Sciatic nerve (tissue), 2 donors: ENCODE measurements around the gene LSS. TPM values are rescaled to one million over a fixed set of nuclear protein-coding genes. Genes with fewer than 3 reads are reported as not detected.
A peak's percentile ranks its signal among the peaks of the same experiment; 100 is the strongest.
"Not testable (repeated sequence)": the region's sequence is repeated elsewhere in the genome, so short reads cannot be mapped to it uniquely, and the experiment has no call there.

ENCODE experiments used
- ATAC-seq: fragments of 200-7000 bp; cut with Tn5 transposase; one replicate; pipeline ENCODE4 v1.9.1; 2020; ENCODE audit warnings: mild to moderate bottlenecking, moderate library complexity
- DNase-seq: peaks from one replicate; pipeline ENCODE4 v3.0.0-alpha.2; 2020; ENCODE audit warnings: low spot score
- intact Hi-C: fragments of 100-400 bp; cut with DNase I; formaldehyde crosslinking; loops from one replicate; pipeline ENCODE4 v1.14.2; 2022
- total RNA-seq: library from RNA; stranded (reverse); fragmentation: NEBNext Ultra II Directional; extraction: Animal tissue kit (Norgen Biotek cat#: 25700); gene quantifications from one replicate; pipeline ENCODE4 v1.2.1, GENCODE V29; 2021
- donor health status: DM: no; HTN: no; CAD: no.
- donor health status: DM: no; HTN: no; CAD: no.

Gene LSS
- total RNA-seq, 1 donor from 2014 or later, result 111 TPM

DNA sequence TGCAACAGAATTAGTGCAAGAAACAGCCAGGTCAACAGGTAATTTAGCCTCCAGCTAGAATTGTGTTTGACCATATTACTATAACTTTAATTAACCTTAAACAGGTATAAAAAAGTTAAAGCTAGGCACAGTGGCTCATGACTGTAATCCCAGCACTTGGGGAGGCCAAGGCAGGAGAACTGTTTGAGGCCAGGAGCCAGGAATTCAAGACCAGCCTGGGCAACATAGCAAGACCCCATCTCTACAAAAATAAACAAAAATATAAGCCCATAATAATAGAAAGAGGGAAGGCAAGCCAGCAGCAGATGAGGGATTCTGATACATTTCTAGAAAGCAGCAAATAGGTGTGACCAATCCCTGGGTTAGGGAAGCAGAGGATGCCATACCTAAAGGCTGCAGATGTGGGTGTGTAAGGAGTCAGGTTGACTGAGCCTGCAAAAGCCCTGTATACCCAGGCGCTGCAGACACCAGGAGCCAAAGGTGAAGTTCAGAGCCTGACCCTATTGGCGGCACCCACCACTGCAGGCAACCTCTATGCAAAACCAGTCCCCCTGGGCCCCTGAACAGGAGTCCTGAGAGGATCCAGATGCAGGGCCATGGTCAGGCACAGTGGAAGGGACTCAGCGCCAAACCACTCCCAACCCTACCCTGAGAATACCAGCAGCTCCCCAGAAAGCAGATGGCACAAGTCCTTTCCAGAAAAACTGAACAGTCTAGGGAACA is 19.3 kb upstream of the LSS start:
- intact Hi-C loops, result no loop called here
- no peak for ATAC-seq
- no peak for DNase-seq

GRCh38 chr21:46246345-46246744 is 17.8 kb upstream of the LSS start:
- DNase-seq (no peak), ATAC-seq (no peak)
- intact Hi-C loops, result no loop called here

- ATAC-seq, result no peak
- DNase-seq, result no peak
- intact Hi-C loops, result no loop called here
Observed at GRCh38 chr21:46245213-46245915, 16.8 kb upstream of the LSS start.

DNA sequence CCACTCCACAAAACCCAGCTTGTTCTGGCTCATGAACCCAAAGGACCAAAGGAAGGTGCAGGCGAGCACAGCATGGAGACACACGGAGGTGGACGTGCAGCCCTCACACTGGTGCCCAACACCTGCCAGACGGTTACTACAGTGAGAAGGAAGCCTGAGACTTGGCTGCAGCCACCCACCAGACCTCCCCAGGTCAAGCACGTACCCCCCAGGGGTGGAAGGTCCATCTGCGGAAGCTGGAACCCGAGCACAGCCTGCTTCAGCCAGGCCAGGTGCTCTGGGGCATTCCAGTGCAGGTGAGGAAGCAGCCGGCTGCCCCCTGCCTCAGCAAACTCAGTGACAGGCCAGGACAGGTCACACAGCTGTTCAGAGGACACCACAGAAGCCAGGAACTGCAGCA is 16.0 kb upstream of the LSS start:
- ATAC-seq, result no peak
- DNase-seq, result no peak
- intact Hi-C loops, result no loop called here

DNA sequence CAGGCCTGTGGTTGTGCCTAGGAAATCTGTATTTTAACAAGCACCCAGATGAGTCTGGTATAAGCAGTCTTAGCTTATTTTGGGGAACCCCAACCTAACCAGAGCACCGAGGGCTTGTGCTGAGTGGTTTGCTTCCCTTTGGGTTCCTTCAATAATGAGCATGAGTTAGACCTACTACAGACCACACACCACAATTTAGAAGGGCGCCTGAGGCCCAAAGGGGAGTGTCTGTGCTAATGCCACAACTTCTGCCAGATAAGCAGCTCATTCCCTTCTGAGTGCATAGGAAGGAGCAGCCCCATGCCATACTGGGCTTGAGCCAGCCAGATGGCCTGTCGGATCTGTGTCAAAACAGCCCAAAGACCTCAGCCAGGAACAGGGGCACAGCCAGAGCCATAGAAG is 15.4 kb upstream of the LSS start:
- DNase-seq, result no peak
- no peak for ATAC-seq
- intact Hi-C loops, result no loop called here

GRCh38 chr21:46243325-46243724 is 14.8 kb upstream of the LSS start:
- ATAC-seq (no peak), DNase-seq (no peak)
- intact Hi-C loops, result no loop called here

DNA sequence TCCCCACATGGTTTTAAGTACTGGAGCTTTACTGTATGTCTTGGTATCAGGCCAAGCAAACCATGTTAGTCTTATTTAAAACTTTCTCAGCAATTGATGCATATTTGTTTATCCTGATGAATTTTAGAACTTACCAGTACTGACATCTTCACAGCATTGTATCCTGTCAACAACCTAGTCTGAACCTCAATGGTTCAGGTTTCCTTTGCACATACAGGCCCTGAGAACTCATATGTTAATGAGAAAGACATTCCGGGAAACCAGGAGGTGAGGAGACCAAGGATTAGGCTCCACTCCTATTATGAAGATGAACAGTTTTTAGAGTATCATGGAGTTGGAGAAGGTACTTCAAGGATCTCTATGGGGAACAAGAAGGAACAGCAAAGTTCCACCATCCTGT is 13.0 kb upstream of the LSS start:
- DNase-seq, ATAC-seq, intact Hi-C loops: not testable (repeated sequence)

- ATAC-seq, result no peak
- no peak for DNase-seq
- intact Hi-C loops, result no loop called here
Observed at GRCh38 chr21:46239817-46240325, 11.3 kb upstream of the LSS start.

- ATAC-seq (no peak), DNase-seq (no peak)
- intact Hi-C loops, result no loop called here
Observed at GRCh38 chr21:46237474-46237873, 8.9 kb upstream of the LSS start.

GRCh38 chr21:46234436-46234950 is 5.9 kb upstream of the LSS start:
- intact Hi-C loops, result no loop called here

GRCh38 chr21:46229923-46230260 is 1.3 kb upstream of the LSS start:
- DNase-seq (no peak), ATAC-seq (no peak)
- intact Hi-C loops, result no loop called here

More at GRCh38 chr21:46234436-46234950, 5.9 kb upstream of the LSS start:
- DNase-seq (no peak), ATAC-seq (no peak)

DNA sequence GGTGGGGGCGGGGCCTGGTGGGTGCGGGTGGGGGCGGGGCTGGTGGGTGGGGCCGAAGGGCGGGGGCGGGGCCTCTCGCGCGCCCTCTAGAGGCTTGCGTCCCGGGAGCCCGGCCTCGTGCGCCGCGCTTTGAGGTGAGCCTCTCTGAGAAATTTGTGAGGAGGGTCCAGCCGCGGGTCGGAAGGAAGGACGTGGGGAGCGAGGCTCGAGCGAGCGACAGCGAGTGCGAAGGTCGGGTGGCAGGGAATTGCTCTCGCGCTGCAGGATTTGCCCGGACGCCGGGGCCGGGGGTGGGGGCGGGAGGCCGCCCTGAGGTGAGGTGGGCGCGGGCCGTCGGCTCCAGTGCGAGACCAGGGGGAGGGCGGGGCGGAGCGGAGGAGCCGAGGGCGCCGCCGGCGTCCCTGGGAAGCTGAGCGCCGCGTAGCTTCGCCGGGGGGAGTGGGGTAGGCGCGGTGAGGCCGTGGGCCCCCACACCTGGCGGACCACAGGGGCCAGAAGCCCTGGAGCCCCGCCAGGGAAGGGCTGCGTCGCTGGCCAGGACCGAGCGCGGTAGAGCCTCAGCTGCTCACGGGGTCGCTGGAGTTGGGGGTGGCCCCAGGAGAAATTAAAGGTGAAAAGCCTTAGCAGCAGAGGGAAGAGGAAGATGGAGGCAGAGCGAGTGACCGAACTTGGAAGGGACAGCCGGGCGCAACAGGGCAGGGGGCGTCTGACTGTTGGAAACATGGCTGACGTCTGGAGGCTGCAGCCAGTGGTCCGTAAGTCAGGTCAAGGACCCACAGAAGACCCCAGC is 754 bp upstream of the LSS start:
- DNase-seq, result peak; percentile 78
- intact Hi-C loops, result no loop called here
- ATAC-seq, result peak; percentile 7

GRCh38 chr21:46227811-46228344 is 696 bp downstream of the LSS start:
- no peak for ATAC-seq
- DNase-seq, result no peak
- intact Hi-C loops, result no loop called here

DNA sequence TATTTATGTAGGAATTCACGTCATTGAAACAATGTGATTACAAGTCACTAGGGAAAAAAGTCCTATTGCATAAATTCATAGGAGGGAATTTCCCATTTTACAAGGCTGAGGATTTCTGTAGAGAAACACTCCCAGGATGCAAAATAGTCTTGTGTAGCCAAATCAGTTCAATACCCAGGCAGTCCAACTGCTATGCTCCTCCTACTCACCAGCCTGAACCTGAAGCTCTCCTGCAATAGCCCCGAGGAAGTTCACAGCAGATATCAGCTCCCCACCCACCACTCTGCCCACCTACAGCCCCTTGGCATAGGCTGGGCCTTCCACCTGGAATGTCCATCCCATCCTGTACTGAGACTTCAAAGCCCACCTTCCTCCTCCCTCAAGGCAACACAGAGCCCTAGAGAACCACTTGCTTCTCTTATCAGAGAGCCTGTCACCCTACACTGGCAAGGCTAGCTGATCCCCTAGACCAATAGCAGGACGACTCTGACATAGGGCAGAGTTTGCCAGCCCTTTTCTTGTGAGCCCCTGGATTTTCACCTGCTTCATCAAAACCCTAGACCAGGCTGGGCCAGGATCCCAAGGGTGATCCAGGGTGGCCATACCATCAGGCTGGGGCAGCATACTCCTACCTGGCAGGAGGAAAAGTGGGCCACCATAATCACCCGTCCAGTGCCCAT is 1.5 kb downstream of the LSS start:
- ATAC-seq (no peak), DNase-seq (no peak)
- intact Hi-C loops, result no loop called here

DNA sequence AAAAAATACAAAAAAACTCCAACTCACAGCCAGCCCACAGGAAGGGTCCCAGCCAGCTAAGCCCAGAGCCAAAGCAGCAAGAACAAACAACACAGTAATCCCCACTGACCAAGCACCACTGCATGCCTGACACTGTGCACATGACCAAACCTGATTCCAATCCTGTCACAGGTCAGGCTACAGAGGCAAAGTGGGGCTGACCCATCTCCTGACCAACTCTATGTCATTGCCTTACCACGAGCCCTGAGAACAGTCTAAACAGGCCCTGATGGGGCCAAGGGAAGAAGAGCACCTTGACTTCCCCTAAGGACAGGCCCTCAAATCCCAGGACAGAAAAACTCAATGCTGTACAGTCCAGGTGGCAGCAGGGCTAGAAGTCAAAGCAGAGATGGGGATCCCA is 2.4 kb downstream of the LSS start:
- no peak for DNase-seq
- peak; percentile 49 for ATAC-seq
- intact Hi-C loops, result no loop called here

DNA sequence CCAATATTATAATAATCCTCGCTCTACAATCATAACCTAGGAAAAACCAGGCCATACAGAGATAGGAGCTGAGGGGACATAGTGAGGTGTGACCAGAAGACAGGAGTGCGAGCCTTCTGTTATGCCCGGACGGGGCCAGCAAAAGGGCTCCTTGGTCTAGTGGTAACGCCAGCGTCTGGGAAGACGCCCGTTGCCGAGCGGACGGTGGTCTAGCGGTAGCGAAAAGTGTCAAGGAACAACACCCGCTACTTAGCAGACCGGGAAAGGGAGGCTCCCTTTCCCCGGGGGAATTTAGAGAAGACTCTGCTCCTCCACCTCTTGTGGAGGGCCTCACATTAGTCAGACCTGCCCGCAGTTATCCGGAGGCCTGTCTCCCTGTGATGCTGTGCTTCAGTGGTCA is 4.9 kb downstream of the LSS start:
- DNase-seq, intact Hi-C loops, ATAC-seq: not testable (repeated sequence)

DNA sequence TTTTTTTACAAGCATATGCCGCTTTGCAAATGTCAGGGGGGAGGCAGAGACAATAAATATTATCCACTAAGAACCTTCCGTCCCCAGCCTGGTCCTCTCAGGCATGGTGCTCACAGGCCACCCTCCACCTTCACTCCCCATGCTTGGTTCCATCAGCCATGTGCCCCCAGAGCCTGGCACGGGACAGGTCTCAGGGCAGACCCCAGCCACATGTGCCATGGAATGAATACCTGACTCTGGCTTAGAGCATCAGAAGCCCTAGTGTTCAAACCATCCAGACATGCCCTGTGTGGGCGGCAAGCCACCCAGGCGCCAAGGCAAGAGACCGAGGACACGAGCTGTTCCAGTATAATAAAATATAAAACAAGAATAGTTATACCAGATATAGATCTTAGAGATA is 5.4 kb downstream of the LSS start:
- no peak for DNase-seq
- ATAC-seq, result no peak
- intact Hi-C loops, result no loop called here

DNA sequence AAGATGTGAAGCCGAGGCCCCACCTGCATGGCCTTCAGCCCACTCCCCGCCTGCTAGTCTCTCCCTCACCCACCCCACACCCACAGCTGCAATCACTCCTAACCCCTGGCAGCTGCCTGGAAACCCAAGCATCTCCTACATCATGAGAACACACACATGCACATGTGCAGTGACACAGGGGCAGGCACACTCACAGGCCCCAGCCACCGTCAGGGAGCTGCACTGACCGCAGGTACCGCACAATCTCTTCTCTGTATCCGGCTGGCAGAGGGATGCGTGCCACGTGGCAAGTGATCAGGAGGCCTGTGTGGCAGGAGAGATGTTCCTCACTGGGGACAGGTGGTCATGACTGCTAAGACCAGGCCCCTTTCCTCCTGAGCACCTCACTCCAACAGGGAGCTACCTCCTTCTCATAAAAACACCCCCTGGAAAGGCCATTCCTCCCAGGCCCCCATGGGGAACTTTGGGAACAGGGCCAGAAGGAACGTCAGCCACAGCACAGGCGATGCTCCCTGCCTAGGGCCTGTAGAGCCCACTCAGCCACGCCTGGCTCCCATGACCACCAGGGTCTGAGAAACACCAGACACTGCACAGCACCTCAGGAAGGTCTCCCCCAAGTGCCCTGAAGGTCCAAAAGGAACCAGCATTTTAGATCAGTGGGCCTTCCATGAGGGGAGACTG is 6.0 kb downstream of the LSS start:
- ATAC-seq (no peak), DNase-seq (no peak)
- intact Hi-C loops, result no loop called here
